Pancreas (tissue), 10 donors: ENCODE results near the gene CNTN1. TPM values are rescaled to one million over a fixed set of nuclear protein-coding genes. Genes with fewer than 3 reads are reported as not detected.

ENCODE experiments used
- ATAC-seq, 4 donors: fragments of 200-7000 bp; cut with Tn5 transposase; one replicate each; pipeline versions ENCODE4 v1.8.0 to v1.9.1; 2020; ENCODE audit warnings: mild to moderate bottlenecking in 4 of 4, moderate library complexity in 4 of 4
- DNase-seq, 6 donors: peaks; one replicate each; pipeline ENCODE4 v3.0.0-alpha.2; 2020
- FAIRE-seq: peaks from 2 replicates; lab custom pipeline; 2012; peaks lifted over from hg19 to GRCh38; lab: Jason Lieb, UNC
- H3K27ac ChIP-seq, 4 donors: fragments of 200-600 bp; sonication (generic); 1 replicate in 3 of 4; 2 replicates in 1 of 4; pipeline versions ENCODE4 v1.5.0 to v1.8.0; 2020
- H3K27me3 ChIP-seq, 4 donors: fragments of 200-600 bp; one replicate each; pipeline ENCODE4 v1.8.0; 2021
- H3K36me3 ChIP-seq, 3 donors: fragments of 200-600 bp; sonication (generic) in 1 of 3; one replicate each; pipeline versions ENCODE4 v1.5.0 to v1.8.0; 2020 to 2021
- H3K4me1 ChIP-seq, 3 donors: fragments of 200-600 bp; one replicate each; pipeline ENCODE4 v1.8.0; 2021
- H3K4me3 ChIP-seq, 4 donors: fragments of 200-600 bp; sonication (generic) in 2 of 4; one replicate each; pipeline versions ENCODE4 v1.5.0 to v1.8.0; 2020 to 2021
- H3K9me3 ChIP-seq, 4 donors: fragments of 200-600 bp; one replicate each; pipeline ENCODE4 v1.8.0; 2021
- CTCF ChIP-seq, 4 donors: fragments of 200-600 bp; sonication (generic) in 3 of 4; IDR thresholded peaks; one replicate each; pipeline versions ENCODE4 v1.5.0 to v1.8.0; 2021; ENCODE audit warnings: antibody characterized with exemption in 4 of 4
- WGBS, 2 donors: extraction: QIAGEN DNeasy Blood & Tissue Kit; methylation state at CpG; one replicate each; pipeline ENCODE4 v1.1.7; 2013; 5-methylcytosine and 5-hydroxymethylcytosine counted together
- intact Hi-C, 3 donors: fragments of 100-400 bp; cut with DNase I; formaldehyde crosslinking; loops; one replicate each; pipeline versions ENCODE4 v1.11.1 to v1.14.2; 2022
- polyA plus RNA-seq, 2 donors: library from polyadenylated mRNA; stranded (reverse); fragments of 200-250 nt; gene quantifications; one replicate each; pipeline ENCODE4 v1.2.3, GENCODE V29; 2013
- total RNA-seq, 6 donors: library from RNA; stranded (reverse); fragmentation: NEBNext Ultra II Directional in 4 of 6; extraction: Animal tissue kit (Norgen Biotek cat#: 25700) in 4 of 6; gene quantifications; one replicate each; pipeline versions ENCODE4 v1.2.1 to v1.2.4, GENCODE V29; 2021 to 2023
- donor health status: healthy with polysubstance abuse.
- donor health status: DM: no; HTN: no; CAD: no; lungs with moderate emphysema.
- donor health status: DM: no; HTN: no; CAD: no.
- donor health status: control.
- donor health status: control.
- donor health status: Bipolar disorder and iron deficiency.
- donor health status: DM: yes; HTN: yes; CAD: no.
- donor health status: DM: no; HTN: no; CAD: no.
- donor health status: DM: no; HTN: no; CAD: no.
- donor health status: DM: yes; HTN: yes; CAD: no.

The CNTN1 gene
- total and polyA plus RNA-seq, 8 donors: 1.4 to 13.9 (median 4.6) TPM

- TF ChIP-seq CTCF (IDR thresholded peaks at IDR 0.05): no peak
- no peak overlapping the region for H3K27ac ChIP-seq
- DNase-seq: peak in 1 of 6 donors; percentile 24
- WGBS, 2 donors: 87 to 89% methylated on average over 6 of the region's 6 CpGs
- FAIRE-seq: no peak
- no peaks in the 10 kb centered on the region for H3K4me1 ChIP-seq
- H3K9me3 ChIP-seq: no peaks in the 10 kb centered on the region
- H3K27me3 ChIP-seq: no peaks in the 10 kb centered on the region
- intact Hi-C loops: no loop called here
- no peaks in the 10 kb centered on the region for H3K36me3 ChIP-seq
- H3K4me3 ChIP-seq: no peak overlapping the region
- ATAC-seq: no peak
These were observed 145.7 kb downstream of the CNTN1 start for GRCh38 chr12:40837891-40838429.

DNA sequence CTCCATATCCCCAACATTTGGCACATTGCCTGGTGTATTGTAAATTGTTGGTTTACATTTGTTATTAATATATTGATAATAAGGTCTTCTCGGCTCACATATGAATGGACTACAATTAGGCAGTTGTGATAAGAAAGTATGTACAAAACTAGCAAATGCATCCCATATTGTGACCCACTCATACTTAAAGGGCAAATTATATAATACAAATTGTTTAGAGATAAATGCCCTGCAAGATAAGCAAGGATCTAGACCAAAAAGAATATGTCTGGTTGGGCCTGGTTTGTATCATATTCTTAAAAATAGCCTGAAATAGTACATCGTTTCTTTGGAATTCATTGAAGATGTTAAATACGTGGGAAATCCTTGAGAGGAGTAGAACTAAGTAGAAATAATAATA is 151.3 kb downstream of the CNTN1 start:
- no peak overlapping the region for H3K4me3 ChIP-seq
- ATAC-seq: no peak
- no peak for FAIRE-seq
- H3K27me3 ChIP-seq: no peaks in the 10 kb centered on the region
- no peak for DNase-seq
- no peaks in the 10 kb centered on the region for H3K36me3 ChIP-seq
- H3K27ac ChIP-seq: no peak overlapping the region
- no peak for TF ChIP-seq CTCF (IDR thresholded peaks at IDR 0.05)
- intact Hi-C loops: no loop called here
- H3K9me3 ChIP-seq: no peaks in the 10 kb centered on the region
- WGBS, 2 donors: 45 to 54% methylated on average over 3 of the region's 3 CpGs
- no peaks in the 10 kb centered on the region for H3K4me1 ChIP-seq

GRCh38 chr12:40853221-40853620 is 161.0 kb downstream of the CNTN1 start:
- H3K4me3 ChIP-seq: no peak overlapping the region
- H3K4me1 ChIP-seq: no peaks in the 10 kb centered on the region
- no peaks in the 10 kb centered on the region for H3K9me3 ChIP-seq
- no peak for TF ChIP-seq CTCF (IDR thresholded peaks at IDR 0.05)
- whole genome bisulfite sequencing, 2 donors: 15 to 17% methylated on average over 1 of the region's 1 CpG
- no peak for DNase-seq
- intact Hi-C loops: no loop called here
- no peaks in the 10 kb centered on the region for H3K36me3 ChIP-seq
- H3K27me3 ChIP-seq: no peaks in the 10 kb centered on the region
- FAIRE-seq: no peak
- no peak for ATAC-seq
- H3K27ac ChIP-seq: no peak overlapping the region

DNA sequence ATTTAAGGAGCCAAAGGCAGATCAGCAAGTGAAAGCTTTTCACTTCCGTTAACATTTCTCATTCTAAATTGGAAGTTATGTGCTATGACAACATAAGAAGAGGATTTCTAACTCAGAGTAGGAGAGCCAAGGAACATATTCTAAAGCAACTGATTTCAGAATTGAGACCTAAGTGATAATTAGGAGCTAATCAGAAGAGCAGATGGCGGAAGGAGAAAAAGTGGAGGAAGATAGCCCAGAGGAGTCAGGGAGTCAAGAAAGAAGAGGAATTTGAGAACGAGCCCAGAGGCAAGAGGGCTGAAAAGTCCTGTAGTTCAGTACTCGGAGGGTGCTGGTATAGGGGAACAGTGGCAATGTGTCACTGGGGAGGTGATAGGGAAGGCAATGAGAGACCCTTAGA is 162.4 kb downstream of the CNTN1 start:
- FAIRE-seq: no peak
- intact Hi-C loops: no loop called here
- H3K27me3 ChIP-seq: no peaks in the 10 kb centered on the region
- H3K4me1 ChIP-seq: no peaks in the 10 kb centered on the region
- no peak overlapping the region for H3K27ac ChIP-seq
- WGBS, 2 donors: 36 to 46% methylated on average over 4 of the region's 4 CpGs
- TF ChIP-seq CTCF (IDR thresholded peaks at IDR 0.05): no peak
- ATAC-seq: no peak
- no peaks in the 10 kb centered on the region for H3K36me3 ChIP-seq
- DNase-seq: no peak
- no peaks in the 10 kb centered on the region for H3K9me3 ChIP-seq
- H3K4me3 ChIP-seq: no peak overlapping the region

DNA sequence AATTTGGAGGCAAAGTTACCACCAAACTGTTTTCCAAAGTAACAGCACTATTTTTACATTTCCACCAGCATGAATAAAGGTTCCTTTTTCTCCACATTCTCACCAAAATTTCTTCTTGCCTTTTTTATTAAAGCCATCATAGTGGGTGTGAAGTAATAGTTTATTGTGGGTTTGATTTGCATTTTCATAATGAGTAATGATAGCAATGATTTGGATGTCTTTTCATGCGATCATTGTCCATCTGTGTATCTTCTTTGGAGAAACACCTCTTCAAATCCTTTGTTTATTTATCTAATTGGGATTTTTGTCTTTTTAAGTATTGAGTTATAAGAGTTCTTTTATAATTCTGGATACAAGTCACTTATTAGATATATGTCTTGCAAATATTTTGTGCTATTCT is 172.7 kb downstream of the CNTN1 start:
- H3K27ac ChIP-seq: no peak overlapping the region
- H3K27me3 ChIP-seq: no peaks in the 10 kb centered on the region
- WGBS, 2 donors: 49 to 72% methylated on average over 1 of the region's 1 CpG
- FAIRE-seq (no peak), ATAC-seq (no peak), DNase-seq (no peak)
- H3K9me3 ChIP-seq: no peaks in the 10 kb centered on the region
- no peak overlapping the region for H3K4me3 ChIP-seq
- intact Hi-C loops: no loop called here
- no peaks in the 10 kb centered on the region for H3K4me1 ChIP-seq
- TF ChIP-seq CTCF (IDR thresholded peaks at IDR 0.05): no peak
- no peaks in the 10 kb centered on the region for H3K36me3 ChIP-seq
